ENCODE results near the gene FAAH.

Gene FAAH

DNA sequence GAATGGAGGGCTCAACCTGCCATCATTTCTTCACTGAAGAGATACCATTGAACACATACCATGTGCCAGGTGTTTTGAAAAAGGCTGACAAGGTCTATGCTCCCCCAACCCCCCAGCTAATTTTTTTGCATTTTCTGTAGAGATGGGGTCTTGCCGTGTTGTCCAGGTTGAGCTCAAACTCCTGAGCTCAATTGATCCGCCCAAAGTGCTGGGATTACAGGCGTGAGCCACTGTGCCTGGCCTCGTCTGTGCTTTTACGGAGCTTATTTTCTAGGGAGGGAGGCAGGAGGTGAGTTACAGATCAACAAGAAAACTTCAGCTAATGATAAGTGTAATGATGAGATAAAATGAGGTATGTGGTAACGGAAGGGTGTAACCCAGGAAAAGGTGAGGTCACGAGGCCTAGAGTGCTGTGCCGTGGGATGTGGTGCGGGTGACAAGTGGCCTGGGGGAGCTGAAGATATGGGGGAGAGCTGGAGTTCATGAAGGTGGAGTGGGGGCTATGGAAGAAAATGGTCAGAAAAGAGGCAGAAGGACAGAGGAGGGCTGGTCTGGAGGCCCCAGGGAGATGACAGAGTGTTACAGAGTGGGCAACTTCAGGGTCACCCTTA lies 28.2 kb downstream of the FAAH start:
- DNase-seq (ENCODE audit: low read depth in 2 of 2): no peak

DNA sequence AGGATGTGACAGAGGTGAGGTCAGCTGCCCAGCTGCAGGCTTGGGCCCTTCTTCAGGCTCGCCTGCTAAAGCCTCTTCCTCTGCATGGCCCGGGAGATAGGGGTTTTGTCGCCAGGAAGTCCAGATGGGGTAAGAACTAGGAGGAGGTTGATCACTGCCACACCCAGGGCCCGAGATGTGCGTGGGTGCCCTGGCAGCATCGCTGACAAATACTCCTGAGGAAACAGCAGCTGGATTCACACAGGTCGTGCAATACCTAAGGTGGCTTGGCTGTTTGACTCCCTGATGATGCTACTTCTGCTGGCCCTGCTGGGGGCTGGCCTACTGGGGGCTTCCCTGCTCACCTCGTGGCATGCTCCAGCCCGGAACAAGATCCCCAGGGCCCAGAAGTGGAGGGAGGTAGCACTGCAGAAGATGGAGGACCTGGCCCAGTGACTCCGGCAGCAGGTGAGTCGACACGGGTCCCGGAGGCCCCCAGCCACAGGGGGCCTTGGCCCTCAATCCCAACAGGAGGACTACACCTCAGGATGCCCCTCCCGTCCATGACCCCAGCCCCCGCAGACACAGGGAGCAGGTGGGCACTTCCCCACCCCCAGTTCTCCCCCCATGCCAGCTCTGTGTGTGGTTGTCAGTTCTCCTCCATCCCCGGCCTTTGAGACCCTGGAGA lies 29.6 kb downstream of the FAAH start:
- no peak for DNase-seq (ENCODE audit: low read depth in 2 of 2)

DNA sequence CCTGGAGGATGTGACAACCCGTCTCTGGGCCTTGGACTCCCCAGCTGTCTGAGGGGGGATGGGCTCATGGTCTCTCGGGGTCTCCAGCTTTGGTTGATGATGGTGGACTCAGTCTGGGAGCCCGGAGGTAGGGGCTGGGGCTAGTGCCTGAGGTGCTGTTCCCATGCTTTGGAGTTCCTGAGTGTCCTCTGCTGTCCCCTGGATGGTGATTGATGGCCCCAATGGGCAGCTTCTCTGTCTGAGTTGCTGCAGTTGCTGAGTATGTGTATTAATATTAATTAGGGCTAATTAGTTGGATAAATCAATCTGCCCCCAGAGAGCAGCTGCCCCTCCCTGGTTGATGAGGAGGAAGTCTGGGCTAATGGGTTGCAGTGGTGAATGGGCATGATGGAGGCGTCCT lies 30.6 kb downstream of the FAAH start:
- no peak for DNase-seq (ENCODE audit: low read depth in 2 of 2)

DNA sequence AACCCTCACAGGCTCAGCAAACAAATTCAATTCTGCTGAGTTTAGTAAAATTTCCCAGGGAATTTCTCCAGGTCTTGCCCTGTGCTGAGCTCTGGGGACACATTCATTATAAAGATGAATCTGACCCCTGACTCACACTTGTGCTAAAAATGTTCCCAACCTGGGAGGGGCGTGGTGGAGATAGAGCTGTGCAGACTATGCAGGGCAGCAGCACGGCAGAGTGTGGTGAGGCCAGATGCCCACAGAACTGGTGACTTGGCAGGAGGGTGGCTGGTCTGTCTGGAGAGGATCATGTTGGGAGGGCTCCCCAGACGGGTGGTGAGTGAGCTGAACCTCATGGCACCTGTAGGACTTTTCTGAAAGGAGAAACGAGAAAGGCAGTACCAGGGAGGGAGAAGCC lies 31.6 kb downstream of the FAAH start:
- no peak for DNase-seq (ENCODE audit: low read depth in 2 of 2)

DNA sequence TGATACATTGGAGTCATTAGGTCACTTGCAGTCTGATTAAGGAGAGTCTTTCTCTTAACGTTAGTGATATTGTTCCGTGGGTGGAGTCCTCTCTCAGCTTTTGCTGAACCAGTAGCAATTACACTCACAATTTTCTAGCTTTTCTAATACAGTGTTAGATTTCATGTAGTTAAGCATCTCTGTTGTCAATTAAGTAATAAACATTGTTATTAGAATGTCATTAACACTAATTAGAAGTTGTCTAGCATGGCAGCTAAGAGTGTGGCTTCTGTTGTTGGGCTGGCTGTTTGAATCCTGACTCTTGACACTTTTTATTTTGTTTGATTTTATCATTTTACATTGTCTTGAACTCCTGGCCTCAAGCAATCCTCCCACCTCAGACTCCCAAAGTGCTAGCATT lies 33.4 kb downstream of the FAAH start:
- DNase-seq (ENCODE audit: low read depth in 2 of 2): no peak

DNA sequence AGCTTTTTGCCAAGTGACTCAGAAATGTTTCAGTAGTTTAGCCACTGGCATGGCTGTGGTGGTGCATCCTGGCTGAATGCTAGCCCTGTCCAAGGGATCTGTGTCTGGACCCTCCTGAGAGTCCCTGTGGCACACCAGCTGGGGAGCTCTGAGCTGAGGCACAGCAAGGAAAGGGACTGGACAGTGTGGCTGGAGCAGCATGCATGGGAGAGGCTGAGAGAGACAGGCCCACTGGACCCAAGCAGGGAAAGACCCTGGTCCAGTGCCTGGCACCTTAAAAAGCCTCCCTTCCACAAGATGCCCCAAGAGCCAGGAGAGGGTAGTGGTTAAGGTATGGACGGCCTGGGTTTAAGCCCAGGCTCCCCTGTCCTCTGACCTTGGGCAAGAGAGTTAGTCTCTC lies 35.3 kb downstream of the FAAH start:
- DNase-seq (ENCODE audit: low read depth in 2 of 2): no peak

DNA sequence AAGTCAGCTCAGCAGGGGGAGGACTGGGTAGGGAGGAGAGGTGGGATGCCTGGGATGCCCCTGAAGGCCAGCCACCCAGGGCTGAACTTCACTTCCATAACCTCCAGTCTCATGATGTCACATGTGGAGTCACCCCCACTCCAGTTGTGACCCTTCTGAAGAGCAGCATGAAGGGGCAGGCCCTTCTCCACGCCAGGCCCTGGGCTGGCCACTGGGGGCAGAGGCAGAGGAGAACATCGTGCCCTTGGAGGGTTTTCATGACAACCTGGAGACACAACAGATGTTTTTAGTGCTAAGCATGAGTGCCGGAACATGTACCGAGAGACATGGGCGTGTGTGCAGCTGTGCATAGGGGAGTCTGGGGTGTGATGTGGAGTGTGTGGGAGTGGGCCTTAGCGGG lies 37.6 kb downstream of the FAAH start:
- no peak for DNase-seq (ENCODE audit: low read depth in 2 of 2)

DNA sequence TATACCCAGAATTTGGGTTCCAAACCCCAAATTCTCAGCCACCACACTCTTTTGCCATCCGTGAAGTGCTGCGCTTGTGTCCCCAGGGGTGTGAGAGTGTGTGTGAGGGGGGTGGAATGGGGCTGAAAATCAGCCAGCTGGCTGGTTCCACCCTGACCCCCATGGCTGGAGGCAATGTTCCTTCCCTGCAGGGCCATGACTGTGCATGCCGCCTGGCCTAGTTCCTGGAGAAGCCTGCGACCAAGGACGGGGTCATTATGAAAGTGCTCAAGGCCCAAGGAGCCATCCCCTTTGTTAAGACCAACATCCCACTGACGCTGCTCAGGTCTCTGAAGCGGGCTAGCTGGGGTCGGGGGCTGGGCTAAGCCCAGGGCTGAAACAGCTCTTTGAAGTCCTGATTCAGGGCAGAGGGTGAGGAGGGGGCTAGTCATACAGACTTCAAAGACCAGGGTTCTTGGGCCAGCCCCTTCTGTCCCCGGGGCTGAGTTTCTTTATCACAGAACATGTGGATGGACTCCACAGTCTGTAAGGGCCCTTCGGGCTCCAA lies 38.7 kb downstream of the FAAH start:
- no peak for DNase-seq (ENCODE audit: low read depth in 2 of 2)

DNA sequence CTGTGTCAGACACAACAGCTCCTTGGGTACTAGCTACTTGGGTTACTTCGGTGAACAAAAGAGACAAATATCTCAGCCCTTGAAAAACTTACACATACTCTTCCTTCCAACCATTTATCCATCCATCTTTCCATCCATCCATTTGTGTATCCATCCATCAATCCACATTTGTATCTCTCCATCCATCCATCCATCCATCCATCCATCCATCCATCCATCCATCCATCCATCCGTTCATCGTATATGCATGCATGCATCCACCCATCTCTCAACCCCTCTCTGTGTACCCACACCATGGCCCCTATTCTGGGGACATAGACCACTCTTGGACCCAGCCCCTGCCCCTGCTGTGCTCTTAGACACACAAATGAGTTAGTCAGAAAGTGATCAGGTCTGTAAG lies 40.2 kb downstream of the FAAH start:
- no peak for DNase-seq (ENCODE audit: low read depth in 2 of 2)

DNA sequence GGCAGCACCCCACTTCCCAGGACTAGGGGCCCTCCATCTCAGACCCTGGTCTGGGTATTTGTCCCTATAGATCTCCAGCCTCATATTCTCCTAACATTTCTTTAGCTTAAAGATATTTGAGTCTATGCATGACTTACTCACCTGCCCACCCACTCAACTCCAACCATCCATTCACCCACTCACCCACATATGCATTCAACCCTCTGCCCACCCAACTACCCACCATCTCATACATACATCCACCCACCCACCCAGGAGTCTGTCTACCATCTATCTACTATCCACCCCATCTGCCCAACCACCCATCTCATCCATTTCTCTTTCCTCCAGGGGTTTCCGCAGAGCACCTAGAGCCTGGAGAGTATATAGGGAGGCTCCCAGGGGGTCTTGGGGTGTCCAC lies 42.7 kb downstream of the FAAH start:
- DNase-seq (ENCODE audit: low read depth in 2 of 2): no peak

DNA sequence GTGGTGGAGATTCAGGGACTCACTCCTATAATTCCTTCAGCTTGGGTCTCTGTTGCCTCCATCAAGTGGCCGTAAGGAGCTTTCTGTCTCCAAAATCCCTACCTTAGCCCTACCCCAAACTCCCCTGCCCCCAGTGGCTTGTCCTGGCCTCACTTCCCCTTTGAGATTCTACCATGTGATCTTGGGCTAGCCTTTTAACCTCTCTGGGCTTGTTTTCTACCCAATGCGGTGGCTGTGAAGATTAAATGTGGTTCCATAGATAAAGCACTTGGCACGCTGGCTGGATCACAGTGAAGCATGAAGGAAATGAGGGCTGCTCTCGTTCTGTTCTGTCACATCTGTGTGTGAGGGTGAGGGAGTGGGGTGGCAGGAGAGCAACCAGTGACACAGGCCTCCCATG lies 43.6 kb downstream of the FAAH start:
- DNase-seq (ENCODE audit: low read depth in 2 of 2): no peak

DNA sequence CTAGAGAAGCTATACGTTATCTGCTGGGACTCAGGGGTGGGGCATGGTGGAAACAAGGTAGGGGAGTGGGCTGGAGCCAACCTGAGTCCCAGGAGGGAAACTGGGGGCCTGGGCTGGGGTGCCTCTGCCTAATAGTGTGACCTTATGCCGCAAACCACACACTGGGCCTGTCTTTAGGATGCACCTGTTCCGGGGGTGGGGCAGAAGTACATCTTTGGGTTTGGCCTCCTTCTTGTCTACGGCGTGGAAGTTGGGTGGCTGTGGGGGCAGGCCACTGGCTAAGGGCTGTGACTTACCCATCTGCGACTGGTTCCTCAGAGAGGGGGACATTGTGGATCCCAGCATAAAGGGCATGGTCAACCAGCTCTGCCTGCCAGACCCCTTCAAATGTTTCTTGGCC lies 44.2 kb downstream of the FAAH start:
- no peak for DNase-seq (ENCODE audit: low read depth in 2 of 2)

DNA sequence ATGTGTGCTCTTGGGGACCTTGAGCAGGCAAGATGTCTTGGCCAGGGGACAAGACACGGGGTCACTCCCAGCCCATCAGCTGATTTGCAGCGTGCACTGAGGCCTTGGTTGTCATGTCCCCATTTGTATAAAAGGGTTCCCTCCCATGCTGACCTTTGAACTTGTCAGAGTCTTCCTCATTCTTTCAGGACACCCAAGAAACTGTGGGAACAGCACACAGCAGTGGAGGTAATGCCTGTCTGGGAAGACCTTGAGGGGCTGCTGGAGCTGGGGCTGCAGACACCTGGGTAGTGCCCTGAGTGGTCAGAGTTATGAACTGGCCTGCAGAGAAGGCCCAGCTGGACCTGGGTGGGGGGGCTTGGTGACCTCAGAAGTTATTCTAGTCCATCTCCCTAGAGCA lies 46.4 kb downstream of the FAAH start:
- no peak for DNase-seq (ENCODE audit: low read depth in 2 of 2)

DNA sequence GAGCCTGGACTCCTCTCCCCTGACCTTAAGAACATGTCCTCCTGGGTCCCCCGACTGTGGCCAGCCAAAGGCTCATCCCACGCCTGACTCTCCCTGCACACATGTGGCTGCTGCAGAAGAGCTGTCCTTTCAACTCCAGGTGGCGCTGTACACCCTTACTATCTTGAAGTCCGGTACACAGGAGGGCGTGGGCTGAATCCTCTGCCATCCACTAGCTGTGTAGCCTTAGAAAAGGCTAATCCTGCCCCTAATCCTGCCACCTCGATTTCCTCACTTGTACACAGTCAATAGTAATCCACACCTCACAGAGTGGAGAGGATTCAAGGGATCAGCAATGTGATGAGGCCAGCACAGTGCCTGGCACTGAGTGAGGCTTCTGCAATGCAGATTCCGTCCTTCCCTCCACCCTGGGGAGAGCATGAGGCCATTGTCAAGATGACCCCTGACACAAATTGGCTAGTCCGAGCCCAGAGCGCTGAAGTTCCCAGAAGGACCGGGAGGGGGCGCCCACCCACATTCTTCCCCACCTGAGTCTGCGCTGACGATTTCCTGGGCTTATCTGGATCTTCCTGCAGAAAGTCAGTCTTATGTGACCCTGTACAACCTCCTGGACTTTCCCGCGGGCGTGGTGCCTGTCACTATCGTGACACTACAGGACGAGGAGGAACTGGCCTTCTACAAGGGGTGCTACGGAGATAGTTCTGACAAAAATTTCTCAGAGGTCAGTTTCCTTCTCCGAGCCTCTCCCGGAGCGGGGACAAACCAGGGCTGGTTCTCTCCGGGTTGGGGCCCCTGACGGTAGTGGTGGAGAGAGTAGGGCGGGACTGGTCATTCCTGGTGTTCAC lies 48.4 kb downstream of the FAAH start:
- DNase-seq (ENCODE audit: low read depth in 2 of 2): peak; percentile 45 to 77

DNA sequence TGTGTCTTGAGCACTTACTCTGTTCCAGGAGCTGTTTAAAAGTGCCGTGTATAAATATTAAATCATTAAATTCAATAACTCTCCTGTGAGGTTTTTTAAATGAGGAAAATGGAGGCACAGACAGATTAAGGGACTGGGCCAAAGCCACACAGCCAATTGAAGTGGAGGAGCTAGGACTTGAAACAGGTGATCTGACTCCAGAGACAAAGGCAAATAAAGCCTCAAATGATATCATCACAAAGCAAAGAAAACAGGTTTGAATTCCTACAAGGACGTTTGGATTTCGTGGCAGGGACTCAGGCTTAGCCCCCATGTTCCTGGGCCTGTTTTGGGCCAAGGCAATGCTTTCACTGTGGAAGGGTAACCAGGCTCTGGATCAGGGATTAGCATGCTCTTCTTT lies 50.3 kb downstream of the FAAH start:
- DNase-seq (ENCODE audit: low read depth in 2 of 2): no peak

DNA sequence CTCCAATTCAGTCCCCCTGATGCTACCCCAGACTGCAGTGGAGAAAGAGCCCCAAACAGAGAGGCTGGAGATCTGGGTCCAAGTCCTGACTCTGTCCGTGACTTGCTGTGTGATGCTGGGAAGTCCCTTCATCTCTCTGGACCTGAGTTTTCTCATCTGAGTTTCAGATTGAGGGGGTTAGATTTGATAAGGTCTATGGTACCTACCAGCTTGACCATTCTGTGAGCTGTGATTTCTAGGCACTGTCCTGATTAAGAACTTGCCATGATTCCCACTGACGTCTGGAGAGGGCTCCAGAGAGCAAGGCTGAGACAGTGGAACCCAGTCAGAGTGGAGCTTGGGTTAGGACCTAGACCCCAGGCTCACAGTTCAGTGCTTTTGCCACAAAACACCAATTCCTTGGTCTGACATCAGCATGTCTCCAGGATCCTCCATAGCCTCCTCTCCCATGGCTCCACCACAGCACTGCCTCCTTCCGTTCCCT lies 51.7 kb downstream of the FAAH start:
- no peak for DNase-seq (ENCODE audit: low read depth in 2 of 2)

DNA sequence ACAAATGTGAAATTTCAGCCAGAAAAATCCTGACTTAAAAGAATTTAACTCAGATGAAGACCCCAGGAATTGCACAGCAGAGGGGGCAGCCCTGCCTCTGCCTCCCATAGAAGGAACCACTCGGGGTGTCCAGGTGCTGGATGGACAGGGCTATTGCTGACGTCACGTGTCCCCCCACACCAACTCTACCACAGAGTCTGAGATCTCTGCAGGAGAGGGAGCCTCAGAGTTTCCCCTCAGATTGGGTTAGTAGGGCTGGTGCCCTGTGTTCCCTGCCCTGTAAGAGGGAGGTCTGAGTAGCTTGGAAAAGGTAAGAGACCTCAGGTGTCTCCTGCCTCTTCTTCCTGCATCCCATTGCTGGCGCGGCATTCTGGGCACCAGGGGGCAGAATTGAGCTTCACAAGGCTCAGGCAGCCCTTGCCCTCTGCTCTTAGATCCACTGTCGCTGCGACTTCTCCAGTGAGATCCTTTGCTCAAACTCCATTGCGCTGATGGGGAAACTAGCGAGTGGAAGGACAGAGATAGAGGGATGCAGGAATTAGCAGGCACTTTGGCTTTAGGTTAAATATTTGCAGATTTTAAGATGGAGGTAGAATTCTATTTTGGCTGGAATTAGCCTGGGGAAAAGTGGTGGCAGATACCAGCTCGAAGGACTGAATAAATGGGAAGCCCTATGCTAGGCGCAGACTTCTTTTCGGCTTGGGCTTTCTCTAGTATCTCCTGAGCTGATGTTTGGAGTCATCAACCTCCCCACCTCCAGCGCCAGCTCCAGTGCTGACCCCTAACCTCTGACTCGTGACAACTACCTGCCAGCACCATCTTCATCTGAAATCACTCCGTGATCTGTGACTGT lies 52.8 kb downstream of the FAAH start:
- peak; percentile 58 to 83 for DNase-seq (ENCODE audit: low read depth in 2 of 2)

DNA sequence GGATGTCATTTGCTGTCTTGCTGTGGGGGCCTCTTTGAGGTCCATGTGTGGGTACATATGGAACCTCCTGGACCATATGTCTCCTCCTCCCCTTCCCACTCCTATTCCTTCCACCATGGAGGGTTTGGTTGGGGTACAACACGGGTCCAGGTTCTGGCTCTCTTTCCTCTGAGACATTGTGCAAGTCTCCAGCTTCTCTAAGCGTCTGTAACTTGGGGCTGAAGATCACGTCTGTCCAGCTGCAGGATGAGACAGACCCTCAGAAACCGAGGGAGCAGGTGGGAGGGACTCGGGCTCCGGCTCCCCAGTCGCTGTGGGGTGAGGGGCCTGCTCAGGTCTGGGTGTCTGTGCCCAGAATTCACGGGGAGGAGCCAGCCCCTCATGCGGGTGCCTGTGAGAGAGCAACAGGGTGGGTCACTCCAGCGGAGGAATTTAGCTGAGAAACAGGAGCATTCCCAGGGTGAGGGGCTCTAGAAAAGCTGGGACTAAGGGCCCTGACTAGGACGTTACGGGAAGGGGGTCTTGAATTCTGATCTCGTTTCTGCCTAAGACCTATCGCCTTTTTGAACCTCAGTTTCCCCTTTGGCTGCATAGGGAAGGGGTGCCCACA lies 53.5 kb downstream of the FAAH start:
- no peak for DNase-seq (ENCODE audit: low read depth in 2 of 2)

DNA sequence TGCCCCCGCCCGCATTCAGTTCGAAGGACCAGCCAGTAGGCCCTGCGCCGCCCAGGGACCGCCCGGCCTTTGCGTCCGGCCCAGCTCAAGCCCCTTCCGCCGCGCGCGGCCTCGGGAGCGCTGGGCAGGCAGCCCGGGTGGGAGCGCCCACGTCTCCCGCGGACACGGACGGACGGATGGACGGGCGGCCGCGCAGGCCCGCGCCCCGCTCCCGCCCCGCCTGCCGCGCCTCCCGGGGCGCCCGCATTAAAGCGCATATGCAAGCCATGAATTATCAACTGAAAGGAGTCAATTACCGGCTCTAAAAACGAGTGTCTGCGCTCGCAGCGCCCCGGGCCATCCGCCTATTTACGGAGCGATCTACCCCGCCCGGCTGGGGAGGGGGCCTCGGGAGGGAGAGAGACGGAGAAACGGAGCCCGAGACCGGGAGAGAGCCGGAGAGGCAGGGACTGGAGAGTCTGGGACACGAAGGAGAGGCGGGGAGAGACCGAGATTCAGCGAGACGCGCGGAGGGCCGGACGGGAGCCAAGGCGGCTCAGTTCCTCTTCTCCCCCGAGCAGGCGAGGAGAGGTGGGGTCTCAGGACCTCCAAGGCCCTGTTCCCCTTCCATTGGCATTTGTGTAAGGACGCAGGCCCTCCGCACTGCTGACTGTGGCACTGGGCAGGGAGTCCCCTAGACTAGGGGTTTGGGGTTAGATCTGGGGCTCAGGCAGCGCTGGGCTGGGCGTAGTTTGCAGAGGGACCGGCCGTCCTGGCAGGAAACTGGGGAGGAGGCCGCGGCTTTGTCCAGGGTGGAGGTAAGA lies 54.2 kb downstream of the FAAH start:
- DNase-seq (ENCODE audit: low read depth in 2 of 2): no peak
